Measurements from ENCODE around the gene BMPR1B. TPM values are rescaled to one million over a fixed set of nuclear protein-coding genes. Genes with fewer than 3 reads are reported as not detected.
A peak's percentile ranks its signal among the peaks of the same experiment; 100 is the strongest.
"Not testable (repeated sequence)": the region's sequence is repeated elsewhere in the genome, so short reads cannot be mapped to it uniquely, and the experiment has no call there.

BMPR1B gene
- total RNA-seq, 1 donor: 4.3 TPM

DNA sequence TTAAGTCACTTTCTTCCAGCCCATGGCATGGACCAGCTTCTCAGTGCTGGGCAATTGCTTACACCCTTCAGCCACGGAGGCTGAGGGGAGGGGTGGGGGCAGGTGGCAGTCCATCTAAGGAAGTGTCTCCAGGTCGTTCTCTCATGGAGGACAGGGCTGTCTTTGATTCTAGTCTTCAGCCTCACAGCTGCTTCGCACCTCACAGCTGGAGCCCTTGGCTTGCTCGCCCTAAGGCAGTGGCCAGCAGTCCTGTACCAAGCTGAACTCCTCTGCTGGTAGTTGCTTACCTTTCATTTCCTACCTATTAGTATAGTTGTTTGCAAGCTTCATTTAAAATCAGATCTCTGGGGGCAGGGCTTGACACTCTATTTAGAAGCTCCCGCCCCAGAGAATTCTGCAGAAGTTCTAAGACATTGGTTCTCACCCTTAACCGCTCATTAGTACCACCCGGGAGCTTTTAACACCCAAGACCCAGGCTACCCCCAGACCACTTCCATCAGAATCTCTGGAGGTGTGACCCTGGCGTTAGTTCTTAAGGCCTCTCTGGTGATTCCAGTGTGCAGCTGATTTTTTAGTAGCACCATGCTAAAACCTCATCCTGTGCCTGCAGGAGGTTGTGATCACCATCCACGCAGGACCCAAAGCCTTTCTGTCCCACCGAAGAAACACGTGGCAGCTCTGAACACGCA is 404.2 kb downstream of the BMPR1B start:
- DNase-seq (ENCODE audit: low read depth): no peak
- H3K4me3 ChIP-seq (ENCODE audit: low read depth, low read length): no peak overlapping the region
- TF ChIP-seq, protein P1, sequence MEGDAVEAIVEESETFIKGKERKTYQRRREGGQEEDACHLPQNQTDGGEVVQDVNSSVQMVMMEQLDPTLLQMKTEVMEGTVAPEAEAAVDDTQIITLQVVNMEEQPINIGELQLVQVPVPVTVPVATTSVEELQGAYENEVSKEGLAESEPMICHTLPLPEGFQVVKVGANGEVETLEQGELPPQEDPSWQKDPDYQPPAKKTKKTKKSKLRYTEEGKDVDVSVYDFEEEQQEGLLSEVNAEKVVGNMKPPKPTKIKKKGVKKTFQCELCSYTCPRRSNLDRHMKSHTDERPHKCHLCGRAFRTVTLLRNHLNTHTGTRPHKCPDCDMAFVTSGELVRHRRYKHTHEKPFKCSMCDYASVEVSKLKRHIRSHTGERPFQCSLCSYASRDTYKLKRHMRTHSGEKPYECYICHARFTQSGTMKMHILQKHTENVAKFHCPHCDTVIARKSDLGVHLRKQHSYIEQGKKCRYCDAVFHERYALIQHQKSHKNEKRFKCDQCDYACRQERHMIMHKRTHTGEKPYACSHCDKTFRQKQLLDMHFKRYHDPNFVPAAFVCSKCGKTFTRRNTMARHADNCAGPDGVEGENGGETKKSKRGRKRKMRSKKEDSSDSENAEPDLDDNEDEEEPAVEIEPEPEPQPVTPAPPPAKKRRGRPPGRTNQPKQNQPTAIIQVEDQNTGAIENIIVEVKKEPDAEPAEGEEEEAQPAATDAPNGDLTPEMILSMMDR (IDR thresholded peaks at IDR 0.05; ENCODE audit: insufficient read depth, low read depth, low read length): no peak

DNA sequence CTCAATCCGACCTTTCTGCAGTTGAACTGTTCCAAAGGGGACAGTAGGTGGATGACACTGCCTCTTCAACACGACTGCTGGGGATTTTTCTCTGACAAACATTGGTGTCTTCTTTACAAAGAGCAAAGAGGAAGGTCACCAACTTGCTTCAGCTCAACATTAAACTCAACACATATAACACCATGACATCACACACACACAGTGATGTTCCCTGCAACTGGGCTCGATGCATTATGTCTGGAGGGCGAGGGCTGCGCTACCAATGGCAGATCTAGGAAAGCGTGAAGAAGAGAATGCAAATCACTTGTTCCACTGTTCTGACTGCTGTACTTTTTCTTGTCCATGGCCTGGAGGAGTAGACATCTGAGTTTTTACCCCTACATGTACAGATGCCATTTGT is 405.1 kb downstream of the BMPR1B start:
- TF ChIP-seq, protein P1 (IDR thresholded peaks at IDR 0.05; ENCODE audit: insufficient read depth, low read depth, low read length): no peak
- H3K4me3 ChIP-seq (ENCODE audit: low read depth, low read length): no peak overlapping the region
- DNase-seq (ENCODE audit: low read depth): no peak

DNA sequence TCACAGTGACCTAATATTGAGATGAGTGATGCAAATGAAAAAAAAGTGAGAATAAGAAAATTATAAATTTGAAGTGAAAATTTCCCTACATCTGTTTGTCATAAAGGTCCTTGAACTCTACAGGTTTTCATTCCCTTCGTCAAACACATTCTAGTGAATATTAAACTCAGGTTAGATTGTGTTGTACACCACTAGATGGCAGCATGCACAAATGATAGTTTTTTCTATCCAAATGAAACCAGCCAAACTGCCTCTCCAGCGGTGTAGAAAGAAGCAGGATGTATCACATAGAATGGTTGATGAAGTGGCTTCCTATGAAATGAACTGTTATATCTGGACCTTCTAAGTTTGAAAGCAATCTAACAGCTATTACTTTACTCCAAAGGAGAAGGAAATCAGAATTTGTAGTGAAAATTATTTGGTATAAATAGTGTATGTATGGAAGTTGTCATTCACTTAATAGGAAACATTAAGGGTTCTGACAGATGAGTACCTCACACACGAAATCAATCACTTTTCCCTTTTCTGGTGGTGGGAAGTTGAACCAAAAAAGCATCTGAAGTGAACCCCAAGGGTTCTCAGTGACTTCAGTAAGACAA is 408.3 kb downstream of the BMPR1B start:
- DNase-seq (ENCODE audit: low read depth): peak; percentile 75
- TF ChIP-seq, protein P1 (IDR thresholded peaks at IDR 0.05; ENCODE audit: insufficient read depth, low read depth, low read length): peak; percentile 68
- no peak overlapping the region for H3K4me3 ChIP-seq (ENCODE audit: low read depth, low read length)

DNA sequence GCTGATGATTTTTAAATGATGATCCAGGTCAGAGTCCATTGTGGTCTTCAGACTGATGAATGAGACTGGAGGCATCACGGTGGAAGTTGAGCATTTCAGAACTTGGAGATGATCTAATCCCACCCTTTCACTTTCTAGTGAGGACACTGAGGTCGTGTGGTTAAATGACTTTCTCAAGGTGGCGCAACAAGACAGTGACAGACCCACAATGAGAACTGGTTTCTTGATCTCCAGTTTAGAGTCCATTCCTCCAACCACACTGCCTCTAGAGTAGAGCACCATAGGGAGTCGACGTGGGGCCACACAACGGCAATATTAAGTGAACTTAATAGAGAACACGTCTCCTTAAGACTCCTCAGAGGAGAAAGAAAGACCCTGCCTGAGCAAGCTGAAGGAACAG is 410.1 kb downstream of the BMPR1B start:
- H3K4me3 ChIP-seq (ENCODE audit: low read depth, low read length): no peak overlapping the region
- TF ChIP-seq, protein P1 (IDR thresholded peaks at IDR 0.05; ENCODE audit: insufficient read depth, low read depth, low read length): no peak
- DNase-seq (ENCODE audit: low read depth): no peak

DNA sequence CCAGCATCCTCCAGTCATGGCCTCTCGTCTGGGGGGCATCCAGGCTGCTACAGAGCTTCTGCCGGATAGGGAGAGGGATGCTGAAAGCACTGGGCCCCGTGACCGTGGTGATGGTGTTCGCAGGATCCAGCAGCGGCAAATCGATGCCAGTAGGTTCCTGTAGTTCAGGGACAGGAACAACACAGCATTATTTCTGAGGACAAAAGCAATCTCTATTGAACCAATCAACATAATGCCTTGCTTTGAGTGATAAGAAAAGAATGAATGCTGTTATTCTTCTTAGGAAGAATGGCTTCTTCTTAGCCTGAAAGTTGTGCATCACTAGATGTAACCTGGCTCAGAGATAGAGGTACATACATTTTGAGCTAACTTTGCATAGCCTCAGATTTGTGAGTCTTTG is 412.4 kb downstream of the BMPR1B start:
- no peak overlapping the region for H3K4me3 ChIP-seq (ENCODE audit: low read depth, low read length)
- DNase-seq (ENCODE audit: low read depth): no peak
- TF ChIP-seq, protein P1 (IDR thresholded peaks at IDR 0.05; ENCODE audit: insufficient read depth, low read depth, low read length): no peak

DNA sequence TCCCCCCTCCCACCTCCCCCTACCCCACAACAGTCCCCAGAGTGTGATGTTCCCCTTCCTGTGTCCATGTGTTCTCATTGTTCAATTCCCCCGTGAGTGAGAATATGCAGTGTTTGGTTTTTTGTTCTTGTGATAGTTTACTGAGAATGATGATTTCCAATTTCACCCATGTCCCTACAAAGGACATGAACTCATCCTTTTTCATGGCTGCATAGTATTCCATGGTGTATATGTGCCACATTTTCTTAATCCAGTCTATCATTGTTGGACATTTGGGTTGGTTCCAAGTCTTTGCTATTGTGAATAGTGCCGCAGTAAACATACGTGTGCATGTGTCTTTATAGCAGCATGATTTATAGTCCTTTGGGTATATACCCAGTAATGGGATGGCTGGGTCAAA is 413.6 kb downstream of the BMPR1B start:
- not testable (repeated sequence) for DNase-seq (ENCODE audit: low read depth); H3K4me3 ChIP-seq (ENCODE audit: low read depth, low read length)

DNA sequence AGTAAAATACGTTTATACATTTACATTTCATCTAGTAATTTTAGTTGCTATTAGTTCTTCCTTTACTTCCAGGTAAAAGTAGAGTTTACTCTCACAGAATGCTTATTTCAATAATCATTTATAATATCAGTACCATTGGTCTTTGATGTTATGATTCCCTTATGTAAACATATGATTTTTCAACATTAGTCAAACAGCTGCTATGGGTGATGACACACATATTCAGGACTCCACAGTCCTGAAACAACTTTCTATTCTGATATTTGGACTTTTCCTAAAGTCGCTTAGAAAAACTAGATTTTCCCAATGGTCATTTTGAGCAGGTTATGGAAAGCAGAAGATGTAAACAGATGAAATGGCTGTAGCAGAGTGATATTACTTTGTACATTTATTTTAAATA is 421.2 kb downstream of the BMPR1B start:
- no peak for DNase-seq (ENCODE audit: low read depth)
- TF ChIP-seq, protein P1 (IDR thresholded peaks at IDR 0.05; ENCODE audit: insufficient read depth, low read depth, low read length): no peak
- H3K4me3 ChIP-seq (ENCODE audit: low read depth, low read length): no peak overlapping the region
